AG09309 (cell line): Measurements from ENCODE around the gene PRIM1.

ENCODE experiments used
- DNase-seq: peaks from one replicate; pipeline ENCODE4 v3.0.0-alpha.2; 2010; ENCODE audit warnings: low read depth
- H3K4me3 ChIP-seq: 2 replicates; pipeline ENCODE4 v1.5.1; 2011; ENCODE audit warnings: mild to moderate bottlenecking, low read depth, low read length, moderate library complexity; ENCODE audit not compliant: control insufficient read depth
- TF ChIP-seq, protein P1 (sequence below): IDR thresholded peaks from 2 replicates; pipeline ENCODE4 v1.5.1; 2011; ENCODE audit warnings: mild to moderate bottlenecking, low read depth, low read length, inconsistent platforms; ENCODE audit not compliant: insufficient read depth, control insufficient read depth; ENCODE audit errors: missing control alignments

The PRIM1 gene

GRCh38 chr12:56785874-56786273 lies 33.8 kb upstream of the PRIM1 start:
- DNase-seq = no peak
- no peak overlapping the region for H3K4me3 ChIP-seq
- TF ChIP-seq, protein P1, sequence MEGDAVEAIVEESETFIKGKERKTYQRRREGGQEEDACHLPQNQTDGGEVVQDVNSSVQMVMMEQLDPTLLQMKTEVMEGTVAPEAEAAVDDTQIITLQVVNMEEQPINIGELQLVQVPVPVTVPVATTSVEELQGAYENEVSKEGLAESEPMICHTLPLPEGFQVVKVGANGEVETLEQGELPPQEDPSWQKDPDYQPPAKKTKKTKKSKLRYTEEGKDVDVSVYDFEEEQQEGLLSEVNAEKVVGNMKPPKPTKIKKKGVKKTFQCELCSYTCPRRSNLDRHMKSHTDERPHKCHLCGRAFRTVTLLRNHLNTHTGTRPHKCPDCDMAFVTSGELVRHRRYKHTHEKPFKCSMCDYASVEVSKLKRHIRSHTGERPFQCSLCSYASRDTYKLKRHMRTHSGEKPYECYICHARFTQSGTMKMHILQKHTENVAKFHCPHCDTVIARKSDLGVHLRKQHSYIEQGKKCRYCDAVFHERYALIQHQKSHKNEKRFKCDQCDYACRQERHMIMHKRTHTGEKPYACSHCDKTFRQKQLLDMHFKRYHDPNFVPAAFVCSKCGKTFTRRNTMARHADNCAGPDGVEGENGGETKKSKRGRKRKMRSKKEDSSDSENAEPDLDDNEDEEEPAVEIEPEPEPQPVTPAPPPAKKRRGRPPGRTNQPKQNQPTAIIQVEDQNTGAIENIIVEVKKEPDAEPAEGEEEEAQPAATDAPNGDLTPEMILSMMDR = no peak

DNA sequence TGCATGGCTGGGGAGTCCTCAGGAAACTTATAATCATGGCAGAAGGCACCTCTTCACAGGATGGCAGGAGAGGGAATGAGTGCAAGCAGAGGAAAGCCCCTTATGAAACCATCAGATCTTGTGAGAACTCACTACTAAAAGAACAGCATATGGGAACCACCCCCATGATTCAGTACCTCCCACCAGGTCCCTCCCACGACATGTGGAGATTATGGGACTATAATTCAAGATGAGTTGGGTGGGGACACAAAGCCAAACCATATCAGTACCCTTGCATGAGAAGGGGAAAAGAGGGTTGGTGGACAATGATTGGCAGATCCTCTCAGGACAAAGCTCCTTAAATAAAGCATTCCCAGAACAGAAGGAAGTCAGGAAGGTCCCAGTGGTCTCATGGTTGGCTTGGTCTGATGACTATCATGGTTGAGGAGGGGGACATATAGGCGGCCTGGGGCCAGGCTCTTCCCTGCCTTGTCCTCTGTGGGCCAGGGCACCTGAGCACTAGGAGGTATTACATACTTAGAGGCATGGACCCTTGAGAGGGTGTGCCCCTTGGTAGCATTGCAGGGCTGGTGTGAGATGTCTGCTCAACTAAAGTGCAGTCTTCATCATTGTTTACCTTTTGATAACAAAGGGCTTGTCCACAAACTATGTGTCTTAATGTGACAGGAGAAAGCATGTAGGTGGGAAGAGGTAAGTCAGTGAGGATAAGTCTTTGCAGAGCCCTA lies 33.2 kb upstream of the PRIM1 start:
- no peak overlapping the region for H3K4me3 ChIP-seq
- no peak for DNase-seq
- TF ChIP-seq, protein P1 = no peak

DNA sequence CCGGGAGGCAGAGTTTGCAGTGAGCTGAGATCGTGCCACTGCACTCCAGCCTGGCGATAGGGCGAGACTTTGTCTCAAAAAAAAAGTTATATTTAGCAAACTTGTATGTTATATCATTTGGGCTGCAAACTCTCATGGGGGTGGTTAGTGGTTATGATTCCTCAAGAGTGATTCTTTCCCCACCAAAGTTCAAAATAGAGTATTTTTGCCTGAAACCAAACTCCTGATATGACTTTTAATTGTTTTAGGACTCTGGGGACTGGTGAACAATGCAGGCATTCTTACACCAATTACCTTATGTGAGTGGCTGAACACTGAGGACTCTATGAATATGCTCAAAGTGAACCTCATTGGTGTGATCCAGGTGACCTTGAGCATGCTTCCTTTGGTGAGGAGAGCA lies 29.6 kb upstream of the PRIM1 start:
- TF ChIP-seq, protein P1 = no peak
- DNase-seq = no peak
- no peak overlapping the region for H3K4me3 ChIP-seq

GRCh38 chr12:56778756-56779155 lies 26.6 kb upstream of the PRIM1 start:
- no peak overlapping the region for H3K4me3 ChIP-seq
- DNase-seq = no peak
- TF ChIP-seq, protein P1 = no peak

DNA sequence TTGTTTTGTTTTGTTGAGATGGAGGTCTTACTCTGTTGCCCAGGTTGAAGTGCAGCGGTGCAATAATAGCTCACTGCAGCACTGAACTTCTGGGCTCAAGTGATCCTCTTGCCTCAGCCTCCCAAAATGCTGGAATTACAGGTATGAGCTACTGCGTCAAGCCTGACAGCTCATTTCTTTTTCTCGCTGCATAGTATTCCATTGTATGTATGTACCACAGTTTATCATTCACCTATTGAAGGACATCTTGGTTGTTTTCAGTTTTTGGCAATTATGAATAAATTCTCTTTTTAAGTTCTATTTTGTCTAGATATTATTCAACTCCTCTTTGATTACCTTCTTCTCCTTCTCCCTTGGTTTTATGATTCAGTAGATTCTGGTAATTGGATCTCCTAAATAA lies 24.5 kb upstream of the PRIM1 start:
- H3K4me3 ChIP-seq = no peak overlapping the region
- TF ChIP-seq, protein P1 = no peak
- no peak for DNase-seq

- no peak overlapping the region for H3K4me3 ChIP-seq
- DNase-seq = no peak
- TF ChIP-seq, protein P1 = no peak
These were observed 23.5 kb upstream of the PRIM1 start for GRCh38 chr12:56775638-56776037.
